GM19240 (cell line): ENCODE data around the gene PDE3B.
"Not testable (repeated sequence)": the region's sequence is repeated elsewhere in the genome, so short reads cannot be mapped to it uniquely, and the experiment has no call there.

Experiments used
- DNase-seq: peaks from one replicate; pipeline ENCODE4 v3.0.0; 2011; ENCODE audit warnings: low spot score; ENCODE audit not compliant: insufficient read length

The PDE3B gene

DNA sequence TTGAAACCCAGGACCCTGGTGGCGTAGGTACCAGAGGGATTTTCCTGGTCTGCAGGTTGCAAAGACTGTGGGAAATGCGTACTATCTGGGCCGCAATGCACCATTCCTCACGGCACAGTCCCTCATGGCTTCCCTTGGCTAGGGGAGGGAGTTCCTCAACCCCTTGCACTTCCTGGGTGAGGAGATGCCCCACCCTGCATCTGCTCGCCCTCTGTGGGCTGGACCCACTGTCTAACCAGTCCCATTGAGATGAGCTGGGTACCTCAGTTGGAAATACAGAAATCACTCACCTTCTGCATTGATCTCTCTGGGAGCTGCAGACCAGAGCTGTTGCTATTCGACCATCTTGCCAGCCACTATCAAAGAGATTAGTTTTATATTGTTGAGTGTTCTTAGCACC, 100.1 kb downstream of the PDE3B start:
- DNase-seq, result not testable (repeated sequence)

DNA sequence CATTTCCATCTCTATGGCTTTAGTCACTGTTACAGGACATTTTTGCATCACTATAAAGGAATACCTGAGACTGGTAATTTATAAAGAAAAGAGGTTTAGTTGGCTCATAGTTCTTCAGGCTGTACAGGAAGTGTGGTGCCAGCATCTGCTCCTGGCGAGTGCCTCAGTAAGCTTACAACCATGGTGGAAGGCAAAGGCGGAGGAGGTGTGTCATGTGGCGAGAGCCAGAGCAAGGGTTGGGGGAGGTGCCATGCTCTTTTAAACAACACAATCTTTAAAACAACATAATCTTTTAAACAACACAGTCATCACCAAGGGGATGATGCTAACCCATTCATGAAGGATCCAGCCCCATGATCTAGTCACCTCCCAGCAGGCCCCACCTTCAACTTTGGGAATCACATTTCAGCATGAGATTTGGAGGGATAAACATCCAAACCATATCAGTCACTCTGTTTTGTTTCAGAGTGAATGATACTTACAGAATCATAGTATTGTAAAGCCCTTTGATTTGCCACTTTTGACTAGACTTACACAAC, 103.3 kb downstream of the PDE3B start:
- DNase-seq, result no peak

DNA sequence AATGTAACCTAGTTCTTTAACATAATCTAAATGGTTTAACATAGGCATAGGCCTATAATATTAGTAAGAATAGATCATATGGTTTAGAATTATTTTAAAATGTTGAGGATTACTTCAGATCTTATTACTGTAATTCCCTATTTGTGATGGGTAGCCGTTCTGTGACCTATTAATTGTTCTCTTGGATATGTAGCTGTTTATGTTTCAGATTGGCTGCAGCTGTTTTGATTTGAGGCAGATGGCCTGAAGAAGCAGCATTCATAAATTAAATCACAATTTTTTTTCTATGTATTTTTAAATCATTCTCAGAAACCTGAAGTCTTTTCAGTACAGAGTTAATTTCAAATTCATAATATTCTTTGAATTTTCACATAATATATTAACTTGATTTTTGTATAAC, 104.5 kb downstream of the PDE3B start:
- DNase-seq, result no peak

DNA sequence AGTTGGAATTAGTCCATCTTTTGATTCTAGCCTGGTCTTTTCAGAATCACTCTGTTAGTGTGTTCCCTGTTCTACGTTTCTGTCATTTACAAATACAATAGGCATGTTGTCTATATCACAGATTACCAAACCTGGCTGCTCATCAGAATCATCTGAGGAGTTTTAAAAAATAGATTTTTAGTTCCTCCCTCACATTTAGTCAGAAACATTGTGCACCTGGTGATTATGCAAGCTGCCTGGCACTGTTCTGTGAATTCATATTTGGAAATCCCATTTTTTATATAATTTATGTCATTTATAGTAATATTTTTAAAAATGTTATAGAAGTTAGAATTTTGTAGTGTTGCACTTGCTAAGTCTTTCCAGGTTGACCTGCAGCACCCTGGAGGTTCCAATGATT, 107.3 kb downstream of the PDE3B start:
- no peak for DNase-seq

DNA sequence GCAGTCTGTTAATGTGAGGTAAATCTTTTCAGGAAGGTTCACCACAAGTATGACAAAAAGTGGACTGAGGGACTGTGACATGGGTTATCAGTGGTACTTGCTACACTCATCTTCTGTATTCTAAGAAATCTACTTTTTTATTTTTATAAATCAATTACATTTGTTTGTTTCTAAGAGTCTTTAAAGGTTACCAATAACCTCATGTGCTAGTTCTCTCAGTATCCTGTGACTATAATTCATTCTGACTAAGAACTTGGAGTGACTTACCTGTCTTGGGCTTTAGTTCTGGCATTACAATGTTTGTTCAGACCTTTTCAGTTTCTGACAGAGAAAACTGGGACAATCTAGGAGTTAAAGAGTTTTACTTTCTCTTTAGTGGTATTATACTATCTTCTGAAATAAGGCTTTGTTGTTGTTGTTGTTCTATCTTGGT, 108.4 kb downstream of the PDE3B start:
- no peak for DNase-seq

DNA sequence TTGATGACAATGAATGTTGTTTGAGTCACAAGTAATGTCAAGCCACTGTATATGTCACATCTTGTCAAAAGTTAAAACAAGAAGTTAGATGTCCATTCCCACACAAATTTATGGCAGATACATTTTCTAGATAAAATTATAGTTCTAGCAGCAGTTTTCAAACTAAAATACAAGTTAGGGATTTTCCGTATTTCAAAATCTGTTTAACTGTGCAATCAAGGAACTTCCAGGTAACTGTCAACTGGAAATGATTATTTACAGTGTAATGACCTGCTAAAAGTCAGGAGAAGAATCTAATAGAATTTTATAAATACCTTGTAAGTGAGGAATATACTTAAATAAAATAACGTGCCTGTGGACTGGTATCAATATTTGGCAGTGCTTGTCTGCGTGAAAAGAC, 111.5 kb downstream of the PDE3B start:
- DNase-seq, result no peak

DNA sequence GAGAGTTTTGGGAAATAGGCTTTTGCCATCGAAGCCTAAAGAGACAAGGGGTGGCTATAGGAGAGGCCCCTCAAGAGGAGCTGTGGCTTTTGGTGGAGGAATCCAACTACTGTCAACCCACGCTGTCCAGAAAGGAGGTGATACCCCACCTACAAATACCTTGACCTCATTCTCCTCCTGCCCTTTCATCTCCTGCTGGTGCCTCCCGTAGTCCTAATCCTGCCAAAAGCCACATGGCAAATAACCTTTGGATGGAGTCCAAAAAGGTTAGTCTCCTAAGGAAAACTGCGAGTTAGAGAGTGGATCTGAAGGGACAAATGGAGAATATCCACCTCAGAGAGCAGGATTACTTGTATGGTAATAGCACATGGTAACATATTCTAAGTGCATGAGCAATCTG, 112.7 kb downstream of the PDE3B start:
- no peak for DNase-seq

DNA sequence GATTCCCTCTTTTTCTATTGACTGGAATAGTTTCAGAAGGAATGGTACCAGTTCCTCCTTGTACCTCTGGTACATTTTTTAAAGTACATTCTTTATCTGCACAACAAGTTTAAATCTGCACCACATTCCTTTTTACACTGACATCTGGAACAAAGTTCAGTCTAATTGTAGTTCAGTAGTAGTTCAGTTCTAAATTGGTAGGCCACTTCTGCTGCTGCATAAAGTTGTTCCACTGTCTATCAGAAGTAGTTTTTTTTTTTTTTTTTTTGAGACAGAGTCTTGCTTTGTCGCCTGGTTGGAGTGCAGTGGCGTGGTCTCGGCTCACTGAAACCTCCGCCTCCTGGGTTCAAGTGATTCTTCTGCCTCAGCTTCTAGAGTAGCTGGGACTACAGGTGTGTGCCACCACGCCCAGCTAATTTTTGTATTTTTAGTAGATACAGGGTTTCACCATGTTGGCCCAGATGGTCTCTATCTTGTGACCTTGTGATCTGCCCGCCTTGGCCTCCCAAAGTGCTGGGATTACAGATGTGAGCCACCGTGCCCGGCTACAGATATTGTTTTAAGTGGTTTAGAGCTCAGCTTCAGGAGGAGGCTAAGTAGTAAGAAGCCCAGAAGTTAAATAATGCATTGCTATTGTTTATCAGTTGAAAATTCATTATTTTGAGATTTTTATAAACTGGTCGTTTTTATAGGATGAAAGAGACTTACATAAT, 115.9 kb downstream of the PDE3B start:
- DNase-seq, result not testable (repeated sequence)

DNA sequence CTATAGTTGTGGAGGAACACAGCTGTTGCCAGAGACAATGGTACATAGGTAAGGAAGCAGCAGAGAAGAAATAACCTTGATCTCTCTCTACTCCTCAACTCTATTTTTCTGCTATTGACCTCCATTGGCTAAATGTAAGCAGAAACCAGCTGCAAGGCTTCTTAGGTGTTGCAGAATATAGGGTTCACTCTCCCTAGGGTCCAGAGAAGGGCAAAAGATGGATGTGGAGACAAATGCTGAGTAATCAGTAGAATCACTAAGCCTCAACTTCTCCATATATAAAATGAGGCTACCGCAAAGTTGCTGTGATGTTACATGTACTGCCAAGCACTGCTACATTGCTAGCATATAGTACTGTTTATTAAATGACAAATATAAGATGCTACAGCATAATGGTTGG, 120.6 kb downstream of the PDE3B start:
- DNase-seq, result no peak

DNA sequence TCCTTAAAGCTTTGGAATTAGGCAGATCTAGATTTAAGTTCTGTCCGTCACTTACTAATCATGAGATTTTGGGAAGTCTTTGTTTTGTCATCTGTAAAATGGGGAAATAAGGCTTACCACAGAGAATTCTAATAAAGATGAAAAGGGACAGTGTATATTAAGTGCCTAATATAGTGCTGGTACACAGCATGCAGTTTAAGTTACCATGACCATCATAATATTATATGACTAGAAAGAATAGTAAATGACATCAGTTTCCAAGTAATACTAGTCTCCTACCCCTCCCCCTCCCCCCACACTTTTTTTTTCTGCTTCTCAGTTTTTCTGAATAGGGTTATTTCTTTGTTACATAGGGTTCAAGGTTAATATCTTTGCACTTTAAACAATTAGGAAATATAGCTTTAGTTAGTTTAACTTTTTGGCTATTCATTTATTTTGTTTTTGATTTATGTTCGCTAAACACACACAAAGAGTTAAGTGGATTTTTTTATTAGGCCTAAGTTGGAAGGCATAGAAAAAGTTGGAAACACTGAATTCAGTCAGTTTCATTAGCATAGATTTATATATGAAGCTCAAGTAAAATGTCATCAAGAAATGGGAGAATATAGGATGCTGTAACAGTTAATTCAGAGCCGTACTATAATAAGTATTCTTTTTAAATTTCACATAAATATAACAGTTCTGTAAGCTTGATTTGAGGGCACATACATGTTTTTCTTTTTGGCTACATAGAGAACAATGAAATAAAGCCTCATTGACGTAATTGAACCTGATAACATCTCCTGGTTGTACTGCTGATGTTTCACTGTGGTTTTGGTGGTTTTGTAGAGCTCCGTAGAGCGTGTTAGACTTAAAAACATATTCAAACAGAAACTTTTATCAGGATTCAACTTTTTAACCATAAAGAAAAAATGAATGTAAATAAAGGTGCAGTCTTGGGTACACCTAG, 121.2 kb downstream of the PDE3B start:
- peak; percentile 11 for DNase-seq

DNA sequence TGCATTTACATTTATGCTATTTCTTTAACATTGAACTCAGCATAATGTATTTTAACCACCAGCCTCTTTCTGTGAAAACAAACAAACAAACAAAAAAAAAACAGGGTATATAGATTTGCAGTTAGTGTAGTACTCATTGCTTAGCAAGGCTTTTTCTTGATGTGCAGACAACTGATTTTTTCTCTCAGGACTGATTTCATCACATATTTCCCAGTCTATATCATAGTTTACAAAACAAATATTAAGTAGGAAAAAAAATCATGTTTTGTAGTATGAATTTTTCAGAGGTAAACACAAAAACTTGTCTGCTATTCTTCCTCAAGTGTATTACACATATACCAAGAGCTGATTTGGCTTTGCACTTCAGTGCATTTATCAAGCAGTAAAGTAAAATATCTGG, 123.0 kb downstream of the PDE3B start:
- DNase-seq, result no peak

DNA sequence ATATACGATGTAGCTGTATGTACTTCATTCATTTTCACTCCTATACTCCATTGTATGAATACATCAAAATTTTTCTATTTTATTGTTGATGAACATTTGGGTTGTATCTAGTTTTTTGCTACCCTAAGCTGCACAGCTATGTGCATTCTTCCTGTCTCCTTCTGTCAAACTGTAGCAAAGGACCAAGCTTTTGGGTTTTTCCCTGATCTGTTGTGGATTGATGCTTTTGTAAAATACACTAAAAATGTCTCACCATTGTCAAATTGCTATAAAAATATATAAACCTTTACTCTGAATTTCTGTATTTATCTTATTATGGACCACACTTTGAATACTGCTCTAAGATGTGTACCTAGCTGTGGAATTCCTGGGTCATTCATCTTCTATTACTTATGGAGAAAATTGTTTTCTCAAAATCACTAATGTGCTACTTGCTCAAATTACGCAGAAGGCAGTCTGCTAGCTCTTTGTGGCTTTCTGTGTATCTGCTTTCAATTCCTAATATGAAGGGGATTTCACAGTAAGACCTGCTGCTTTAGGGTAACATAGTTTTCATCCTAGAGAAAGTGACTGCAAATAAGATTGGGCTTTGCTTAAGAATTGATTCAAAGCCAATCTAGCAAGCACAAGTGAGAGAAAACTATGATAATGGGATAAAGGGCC, 125.1 kb downstream of the PDE3B start:
- no peak for DNase-seq

DNA sequence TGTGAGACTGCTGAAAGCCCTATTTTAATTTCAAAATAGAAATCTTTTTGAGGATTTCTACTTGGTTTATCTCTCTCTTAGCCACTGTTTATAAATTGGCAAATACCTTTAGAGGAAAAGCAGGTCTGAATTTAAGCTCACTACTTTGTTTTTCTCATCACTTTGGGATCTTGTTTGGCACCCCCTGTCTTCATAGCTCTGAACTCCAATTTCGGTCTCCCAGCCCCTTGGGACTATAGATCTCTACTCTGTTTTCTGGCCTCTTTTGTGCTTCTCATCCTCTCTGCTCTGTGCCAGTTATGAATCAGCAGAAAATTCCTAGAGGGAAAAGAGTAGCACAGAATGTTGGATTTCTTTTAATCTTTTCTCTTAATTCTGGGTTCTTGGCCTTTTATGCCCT, 130.2 kb downstream of the PDE3B start:
- DNase-seq, result no peak

DNA sequence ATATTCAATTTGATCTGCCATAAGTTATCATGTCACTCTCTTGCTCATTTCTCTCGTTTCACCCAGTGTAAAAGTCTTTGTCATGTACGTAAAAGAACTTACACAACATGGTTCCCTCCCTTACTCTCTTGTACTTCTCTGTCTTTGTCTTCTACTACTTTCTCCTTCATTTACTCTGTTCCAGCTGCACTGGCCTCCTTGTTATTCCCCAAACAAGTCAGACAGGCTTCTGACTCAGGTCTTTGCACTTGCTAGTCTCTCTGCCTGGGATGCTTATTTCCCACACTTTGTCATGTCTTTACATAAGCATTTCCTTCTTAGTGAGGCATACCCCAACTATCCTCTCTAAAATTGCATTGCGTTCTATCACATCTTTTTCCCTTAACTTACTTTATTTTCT, 131.1 kb downstream of the PDE3B start:
- DNase-seq, result no peak

DNA sequence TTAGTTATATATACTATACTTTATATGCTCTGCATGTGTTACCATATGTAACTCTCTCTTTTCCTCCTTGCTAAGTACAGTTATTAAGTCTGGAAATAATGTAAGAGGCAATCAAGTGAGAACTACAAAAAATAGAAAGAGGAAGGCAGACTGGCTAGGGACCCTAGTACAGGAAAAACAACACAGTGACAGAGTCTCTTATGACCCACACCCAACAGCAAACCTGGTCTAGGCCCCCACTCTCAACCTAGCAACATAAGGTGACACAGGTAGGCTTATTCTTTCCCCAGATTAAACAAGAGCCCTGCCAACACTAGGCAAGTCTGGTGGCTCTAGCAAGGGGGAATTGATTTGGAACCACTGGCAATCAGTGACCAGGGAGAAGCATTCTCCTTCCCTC, 132.3 kb downstream of the PDE3B start:
- DNase-seq, result no peak

DNA sequence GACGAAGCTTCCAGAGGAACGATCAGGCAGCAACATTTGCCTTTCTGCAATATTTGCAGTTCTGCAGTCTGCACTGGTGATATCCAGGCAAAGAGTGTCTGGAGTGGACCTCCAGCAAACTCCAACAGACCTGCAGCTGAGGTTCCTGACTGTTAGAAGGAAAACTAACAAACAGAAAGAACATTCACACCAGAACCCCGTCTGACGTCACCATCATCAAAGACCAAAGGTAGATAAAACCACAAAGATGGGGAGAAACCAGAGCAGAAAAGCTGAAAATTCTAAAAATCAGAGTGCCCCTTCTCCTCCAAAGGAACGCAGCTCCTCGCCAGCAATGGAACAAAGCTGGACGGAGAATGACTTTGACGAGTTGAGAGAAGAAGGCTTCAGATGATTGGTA, 134.9 kb downstream of the PDE3B start:
- not testable (repeated sequence) for DNase-seq

DNA sequence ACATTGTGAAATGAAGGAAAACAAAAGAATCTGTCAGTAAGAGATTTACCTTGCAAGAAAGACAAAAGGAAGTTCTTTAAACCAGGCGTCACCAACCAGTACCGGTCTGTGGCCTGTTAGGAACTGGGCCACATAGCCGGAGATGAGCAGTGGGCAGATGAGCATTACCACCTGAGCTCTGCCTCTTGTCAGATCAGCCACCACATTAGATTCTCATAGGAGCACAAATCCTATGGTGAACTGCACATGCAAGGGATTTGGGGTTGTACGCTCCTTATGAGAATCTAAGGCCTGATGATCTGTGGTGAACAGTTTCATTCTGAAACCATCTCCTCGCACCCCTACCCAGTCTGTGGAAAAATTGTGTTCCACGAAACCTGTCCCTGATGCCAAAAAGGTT, 140.2 kb downstream of the PDE3B start:
- DNase-seq, result no peak

DNA sequence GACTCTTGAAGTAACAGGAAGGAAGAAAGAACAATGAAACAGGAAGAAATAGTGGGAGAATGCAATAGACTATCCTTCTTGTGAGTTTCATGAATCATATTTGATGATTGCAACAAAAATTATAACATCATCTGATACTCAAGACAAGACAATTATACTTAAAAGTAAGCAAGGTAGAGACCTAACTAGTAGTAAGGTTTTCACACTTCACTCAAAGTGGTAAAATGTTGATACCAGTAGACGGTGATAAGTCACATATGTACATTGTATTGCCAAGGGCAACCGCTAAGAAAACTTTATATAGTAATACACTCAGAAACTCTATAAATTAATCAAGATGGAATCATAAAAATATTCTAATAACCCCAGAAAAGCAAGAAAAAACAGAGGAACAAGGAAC, 140.6 kb downstream of the PDE3B start:
- DNase-seq, result no peak

DNA sequence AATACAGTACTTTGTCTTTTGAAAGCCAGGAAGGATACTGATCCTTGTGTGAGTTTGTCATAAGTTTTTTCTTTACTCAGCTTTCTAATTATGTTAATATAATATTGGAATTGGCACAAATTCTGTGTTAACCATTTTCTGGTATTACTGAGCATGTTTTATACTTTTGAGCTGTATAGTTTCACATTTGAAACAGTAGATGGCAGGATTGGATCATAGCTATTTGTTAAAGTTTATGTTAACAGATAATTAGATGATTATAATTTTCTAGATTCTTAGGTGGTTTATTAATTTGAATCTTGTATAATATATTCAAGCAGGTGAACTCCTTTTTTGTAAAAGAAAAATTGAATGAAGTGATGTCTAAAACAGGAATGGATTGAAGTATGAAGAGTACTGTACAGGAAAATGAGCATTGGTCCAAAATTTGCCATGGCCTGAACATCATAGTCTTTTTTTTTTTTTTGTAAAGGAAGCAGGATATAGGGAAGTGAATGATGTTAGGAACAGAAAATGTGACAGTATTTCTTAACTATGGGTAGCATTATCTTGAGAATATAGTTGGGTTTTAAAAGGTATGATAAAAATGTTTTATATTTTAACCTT, 146.4 kb downstream of the PDE3B start:
- no peak for DNase-seq

DNA sequence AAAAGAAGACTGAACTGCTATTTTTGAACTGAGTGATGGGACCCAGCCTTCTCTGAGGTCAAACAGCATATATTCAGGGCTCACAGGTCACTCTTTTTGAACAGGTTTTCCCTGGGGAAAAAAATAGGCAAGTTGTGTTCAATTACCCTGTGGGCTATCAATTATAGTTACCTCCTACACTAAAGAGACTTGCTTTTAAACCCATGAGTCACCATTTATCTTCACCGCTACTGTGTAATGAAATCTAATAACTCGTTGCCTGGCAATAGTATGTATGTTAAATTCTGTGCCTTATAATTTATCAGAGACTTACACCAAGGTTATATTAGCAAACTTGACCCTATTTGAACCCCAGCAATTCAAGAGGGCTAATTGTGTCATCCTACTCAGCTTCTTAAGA, 149.9 kb downstream of the PDE3B start:
- no peak for DNase-seq

DNA sequence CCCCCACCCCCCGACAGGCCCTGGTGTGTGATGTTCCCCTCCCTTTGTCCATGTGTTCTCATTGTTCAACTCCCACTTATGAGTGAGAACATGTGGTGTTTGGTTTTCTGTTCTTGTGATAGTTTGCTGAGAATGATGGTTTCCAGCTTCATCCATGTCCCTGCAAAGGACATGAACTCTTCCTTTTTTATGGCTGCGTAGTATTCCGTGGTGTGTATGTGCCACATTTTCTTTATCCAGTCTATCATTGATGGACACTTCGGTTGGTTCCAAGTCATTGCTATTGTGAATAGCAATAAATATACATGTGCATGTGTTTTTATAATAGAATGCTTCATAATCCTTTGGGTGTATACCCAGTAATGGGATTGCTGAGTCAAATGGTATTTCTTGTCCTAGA, 152.4 kb downstream of the PDE3B start:
- not testable (repeated sequence) for DNase-seq
